Measurements from ENCODE around the gene SIX3.

The SIX3 gene

GRCh38 chr2:44964752-44965236 lies 23.3 kb downstream of the SIX3 start:
- Histone ChIP-seq H4K8ac (ENCODE audit: low read length) (no peak overlapping the region), H3K18ac (ENCODE audit: low read depth in 1 of 2, low read length in 2 of 2) (no peak overlapping the region), H3K27ac (ENCODE audit: low read length, poor library complexity, severe bottlenecking) (no peak overlapping the region), H3K23ac (ENCODE audit: low read length in 2 of 2) (no peak overlapping the region), H2BK12ac (ENCODE audit: low read length in 2 of 2) (no peak overlapping the region), H3K9ac (ENCODE audit: low read length) (no peak overlapping the region), H4K91ac (ENCODE audit: low read length) (no peak overlapping the region), H3K4me2 (ENCODE audit: low read length, poor library complexity, severe bottlenecking) (peak overlapping the region; percentile 59), H3K4ac (ENCODE audit: low read depth in 1 of 2, low read length in 2 of 2) (no peak overlapping the region), H3K14ac (ENCODE audit: low read length in 2 of 2) (no peak overlapping the region), H3K79me1 (replicated peaks; ENCODE audit: low read length, poor library complexity, severe bottlenecking) (no peaks in the 10 kb centered on the region), H2AFZ (ENCODE audit: low read depth, low read length) (no peak overlapping the region), H2BK15ac (ENCODE audit: low read depth, poor library complexity, severe bottlenecking) (no peak overlapping the region), H2BK120ac (ENCODE audit: low read depth, low read length) (no peak overlapping the region), H3K4me1 (ENCODE audit: control insufficient read depth, insufficient read depth, low read depth, low read length) (peaks cover 7% of the 10 kb centered on the region), H2BK5ac (ENCODE audit: low read depth, low read length, poor library complexity, severe bottlenecking) (no peak overlapping the region), H3K4me3 (ENCODE audit: insufficient read depth in 1 of 2, low read depth in 1 of 2, low read length in 2 of 2) (no peak overlapping the region), H2AK5ac (ENCODE audit: low read length, severe bottlenecking) (no peak overlapping the region), H3K27me3 (ENCODE audit: control insufficient read depth in 1 of 2, insufficient read depth in 1 of 2, low read length in 2 of 2) (peaks cover 0 to 33% of the 10 kb centered on the region in 2 experiments), H3K36me3 (ENCODE audit: control insufficient read depth in 1 of 2, insufficient read depth in 2 of 2, low read depth in 1 of 2, low read length in 2 of 2) (no peaks in the 10 kb centered on the region), H3K9me3 (ENCODE audit: control insufficient read depth, low read length) (no peaks in the 10 kb centered on the region)
- DNase-seq = no peak
- WGBS = 20% methylated on average over 15 of the region's 16 CpGs

GRCh38 chr2:44965684-44966083 lies 24.2 kb downstream of the SIX3 start:
- Histone ChIP-seq H2AFZ (ENCODE audit: low read depth, low read length) (no peak overlapping the region), H4K8ac (ENCODE audit: low read length) (no peak overlapping the region), H2AK5ac (ENCODE audit: low read length, severe bottlenecking) (no peak overlapping the region), H3K9me3 (ENCODE audit: control insufficient read depth, low read length) (no peaks in the 10 kb centered on the region), H2BK5ac (ENCODE audit: low read depth, low read length, poor library complexity, severe bottlenecking) (no peak overlapping the region), H2BK15ac (ENCODE audit: low read depth, poor library complexity, severe bottlenecking) (no peak overlapping the region), H3K36me3 (ENCODE audit: control insufficient read depth in 1 of 2, insufficient read depth in 2 of 2, low read depth in 1 of 2, low read length in 2 of 2) (no peaks in the 10 kb centered on the region), H3K23ac (ENCODE audit: low read length in 2 of 2) (no peak overlapping the region), H3K4me2 (ENCODE audit: low read length, poor library complexity, severe bottlenecking) (no peak overlapping the region), H3K9ac (ENCODE audit: low read length) (no peak overlapping the region), H3K27me3 (ENCODE audit: control insufficient read depth in 1 of 2, insufficient read depth in 1 of 2, low read length in 2 of 2) (peaks cover 0 to 31% of the 10 kb centered on the region in 2 experiments), H3K18ac (ENCODE audit: low read depth in 1 of 2, low read length in 2 of 2) (no peak overlapping the region), H3K4ac (ENCODE audit: low read depth in 1 of 2, low read length in 2 of 2) (no peak overlapping the region), H3K27ac (ENCODE audit: low read length, poor library complexity, severe bottlenecking) (no peak overlapping the region), H4K91ac (ENCODE audit: low read length) (no peak overlapping the region), H3K4me3 (ENCODE audit: insufficient read depth in 1 of 2, low read depth in 1 of 2, low read length in 2 of 2) (peak overlapping the region in 1 of 2 experiments; percentile 30), H3K4me1 (ENCODE audit: control insufficient read depth, insufficient read depth, low read depth, low read length) (peaks cover 7% of the 10 kb centered on the region), H2BK12ac (ENCODE audit: low read length in 2 of 2) (no peak overlapping the region), H2BK120ac (ENCODE audit: low read depth, low read length) (no peak overlapping the region), H3K14ac (ENCODE audit: low read length in 2 of 2) (no peak overlapping the region), H3K79me1 (replicated peaks; ENCODE audit: low read length, poor library complexity, severe bottlenecking) (no peaks in the 10 kb centered on the region)
- WGBS = no CpG with 5 or more reads among the region's 2 CpGs
- DNase-seq = no peak

- H3K4ac ChIP-seq (ENCODE audit: low read depth in 1 of 2, low read length in 2 of 2) = no peak overlapping the region
- DNase-seq = no peak
- 93% methylated on average over 3 of the region's 6 CpGs for WGBS
These were observed 25.6 kb downstream of the SIX3 start for GRCh38 chr2:44967056-44967455.

GRCh38 chr2:44967727-44968432 lies 26.4 kb downstream of the SIX3 start:
- H2BK5ac ChIP-seq (ENCODE audit: low read depth, low read length, poor library complexity, severe bottlenecking) = no peak overlapping the region
- no peak overlapping the region for H3K23ac ChIP-seq (ENCODE audit: low read length in 2 of 2)
- no peak overlapping the region for H3K4ac ChIP-seq (ENCODE audit: low read depth in 1 of 2, low read length in 2 of 2)
- H2AK5ac ChIP-seq (ENCODE audit: low read length, severe bottlenecking) = no peak overlapping the region
- 86% methylated on average over 5 of the region's 5 CpGs for WGBS
- H3K27me3 ChIP-seq (ENCODE audit: control insufficient read depth in 1 of 2, insufficient read depth in 1 of 2, low read length in 2 of 2) = peaks cover 6 to 31% of the 10 kb centered on the region in 2 experiments
- H3K18ac ChIP-seq (ENCODE audit: low read depth in 1 of 2, low read length in 2 of 2) = no peak overlapping the region
- H3K4me2 ChIP-seq (ENCODE audit: low read length, poor library complexity, severe bottlenecking) = no peak overlapping the region
- no peak overlapping the region for H2BK15ac ChIP-seq (ENCODE audit: low read depth, poor library complexity, severe bottlenecking)
- no peak overlapping the region for H2AFZ ChIP-seq (ENCODE audit: low read depth, low read length)
- H3K4me1 ChIP-seq (ENCODE audit: control insufficient read depth, insufficient read depth, low read depth, low read length) = peaks cover 7% of the 10 kb centered on the region
- no peak overlapping the region for H2BK120ac ChIP-seq (ENCODE audit: low read depth, low read length)
- H3K36me3 ChIP-seq (ENCODE audit: control insufficient read depth in 1 of 2, insufficient read depth in 2 of 2, low read depth in 1 of 2, low read length in 2 of 2) = no peaks in the 10 kb centered on the region
- no peak overlapping the region for H4K8ac ChIP-seq (ENCODE audit: low read length)
- H3K9ac ChIP-seq (ENCODE audit: low read length) = no peak overlapping the region
- no peak overlapping the region for H3K27ac ChIP-seq (ENCODE audit: low read length, poor library complexity, severe bottlenecking)
- H3K79me1 ChIP-seq (replicated peaks; ENCODE audit: low read length, poor library complexity, severe bottlenecking) = no peaks in the 10 kb centered on the region
- no peaks in the 10 kb centered on the region for H3K9me3 ChIP-seq (ENCODE audit: control insufficient read depth, low read length)
- no peak overlapping the region for H3K4me3 ChIP-seq (ENCODE audit: insufficient read depth in 1 of 2, low read depth in 1 of 2, low read length in 2 of 2)
- no peak for DNase-seq
- no peak overlapping the region for H2BK12ac ChIP-seq (ENCODE audit: low read length in 2 of 2)
- H4K91ac ChIP-seq (ENCODE audit: low read length) = no peak overlapping the region
- no peak overlapping the region for H3K14ac ChIP-seq (ENCODE audit: low read length in 2 of 2)

More at GRCh38 chr2:44967056-44967455, 25.6 kb downstream of the SIX3 start:
- Histone ChIP-seq H3K27ac (ENCODE audit: low read length, poor library complexity, severe bottlenecking) (no peak overlapping the region), H2BK5ac (ENCODE audit: low read depth, low read length, poor library complexity, severe bottlenecking) (no peak overlapping the region), H3K36me3 (ENCODE audit: control insufficient read depth in 1 of 2, insufficient read depth in 2 of 2, low read depth in 1 of 2, low read length in 2 of 2) (no peaks in the 10 kb centered on the region), H4K91ac (ENCODE audit: low read length) (no peak overlapping the region), H2BK12ac (ENCODE audit: low read length in 2 of 2) (no peak overlapping the region), H3K4me1 (ENCODE audit: control insufficient read depth, insufficient read depth, low read depth, low read length) (peaks cover 7% of the 10 kb centered on the region), H3K9me3 (ENCODE audit: control insufficient read depth, low read length) (no peaks in the 10 kb centered on the region), H2BK15ac (ENCODE audit: low read depth, poor library complexity, severe bottlenecking) (no peak overlapping the region), H3K4me2 (ENCODE audit: low read length, poor library complexity, severe bottlenecking) (no peak overlapping the region), H2AFZ (ENCODE audit: low read depth, low read length) (no peak overlapping the region), H2BK120ac (ENCODE audit: low read depth, low read length) (no peak overlapping the region), H3K18ac (ENCODE audit: low read depth in 1 of 2, low read length in 2 of 2) (no peak overlapping the region), H3K14ac (ENCODE audit: low read length in 2 of 2) (no peak overlapping the region), H3K27me3 (ENCODE audit: control insufficient read depth in 1 of 2, insufficient read depth in 1 of 2, low read length in 2 of 2) (peaks cover 0 to 34% of the 10 kb centered on the region in 2 experiments), H3K4me3 (ENCODE audit: insufficient read depth in 1 of 2, low read depth in 1 of 2, low read length in 2 of 2) (no peak overlapping the region), H3K79me1 (replicated peaks; ENCODE audit: low read length, poor library complexity, severe bottlenecking) (no peaks in the 10 kb centered on the region), H3K23ac (ENCODE audit: low read length in 2 of 2) (no peak overlapping the region), H2AK5ac (ENCODE audit: low read length, severe bottlenecking) (no peak overlapping the region), H4K8ac (ENCODE audit: low read length) (no peak overlapping the region), H3K9ac (ENCODE audit: low read length) (no peak overlapping the region)
